Stomach (tissue), 9 donors: ENCODE results near the gene CP. TPM values are rescaled to one million over a fixed set of nuclear protein-coding genes. Genes with fewer than 3 reads are reported as not detected.

Source experiments
- DNase-seq, 2 donors: peaks; one replicate each; pipeline versions ENCODE4 v3.0.0 to v3.0.0-alpha.2; 2013 to 2019
- H3K27ac ChIP-seq, 5 donors: fragments of 200-600 bp in 4 of 5; sonication (generic) in 4 of 5; one replicate each; pipeline ENCODE4 v1.5.1; 2013 to 2019; ENCODE audit warnings: mild to moderate bottlenecking in 1 of 5, moderate library complexity in 1 of 5
- H3K27me3 ChIP-seq, 3 donors: fragments of 200-600 bp; sonication (generic); one replicate each; pipeline ENCODE4 v1.5.1; 2017 to 2019; ENCODE audit warnings: mixed run types in 1 of 3
- H3K36me3 ChIP-seq, 4 donors: fragments of 200-600 bp; sonication (generic); 1 replicate in 3 of 4; 2 replicates in 1 of 4; pipeline ENCODE4 v1.5.1; 2016 to 2019
- H3K4me1 ChIP-seq, 4 donors: fragments of 200-600 bp; sonication (generic); one replicate each; pipeline ENCODE4 v1.5.1; 2016 to 2019
- H3K4me3 ChIP-seq, 4 donors: fragments of 200-600 bp; sonication (generic) in 3 of 4; one replicate each; pipeline ENCODE4 v1.5.1; 2016 to 2019; ENCODE audit warnings: mild to moderate bottlenecking in 1 of 4
- H3K9me3 ChIP-seq, 4 donors: fragments of 200-600 bp; sonication (generic); one replicate each; pipeline ENCODE4 v1.5.1; 2016 to 2019
- CTCF ChIP-seq, 7 experiments: fragments of 450-650 bp in 4 of 7; fragments of 200-600 bp in 3 of 7; sonication (generic) in 3 of 7; IDR thresholded peaks; one replicate each; pipeline ENCODE4 v1.5.1; 2016 to 2019; ENCODE audit warnings: antibody characterized with exemption in 7 of 7, control low read depth in 2 of 7, mild to moderate bottlenecking in 1 of 7
- EP300 ChIP-seq: sonication (generic); formaldehyde crosslinking; IDR thresholded peaks from one replicate; pipeline ENCODE4 v1.6.1; 2017; ENCODE audit warnings: antibody characterized with exemption
- POLR2A ChIP-seq, 4 donors: fragments of 450-650 bp; IDR thresholded peaks; one replicate each; pipeline ENCODE4 v1.6.1; 2016; ENCODE audit warnings: antibody characterized with exemption in 4 of 4, control low read depth in 2 of 4, mild to moderate bottlenecking in 1 of 4, moderate library complexity in 1 of 4
- POLR2AphosphoS5 ChIP-seq, 3 donors: sonication (generic); formaldehyde crosslinking; IDR thresholded peaks; one replicate each; pipeline ENCODE4 v1.6.1; 2016; ENCODE audit warnings: antibody characterized with exemption in 3 of 3
- WGBS, 5 donors: extraction: QIAGEN DNeasy Blood & Tissue Kit in 3 of 5; methylation state at CpG; one replicate each; pipeline versions ENCODE4 v1.1.5 to v1.1.7; 2013 to 2018; 5-methylcytosine and 5-hydroxymethylcytosine counted together
- intact Hi-C: fragments of 100-400 bp; cut with DNase I; formaldehyde crosslinking; loops from one replicate; pipeline ENCODE4 v1.15.1; 2023; ENCODE audit warnings: low total_unique reads
- polyA plus RNA-seq, 3 donors: library from polyadenylated mRNA; stranded (reverse); fragments of 200-250 nt; gene quantifications; one replicate each; pipeline ENCODE4 v1.2.3, GENCODE V29; 2013
- total RNA-seq, 5 donors: library from RNA; depleted of rRNA; stranded (reverse); fragments of >200 nt; gene quantifications; one replicate each; pipeline versions ENCODE4 v1.1.0 to v1.2.3, GENCODE V29; 2014 to 2016
- donor health status: healthy with polysubstance abuse.
- donor health status: Bipolar disorder and iron deficiency.
- donor health status: healthy.

The CP gene
- total and polyA plus RNA-seq, 8 donors: 0.46 to 15.4 (median 5.1) TPM; not detected in 2

DNA sequence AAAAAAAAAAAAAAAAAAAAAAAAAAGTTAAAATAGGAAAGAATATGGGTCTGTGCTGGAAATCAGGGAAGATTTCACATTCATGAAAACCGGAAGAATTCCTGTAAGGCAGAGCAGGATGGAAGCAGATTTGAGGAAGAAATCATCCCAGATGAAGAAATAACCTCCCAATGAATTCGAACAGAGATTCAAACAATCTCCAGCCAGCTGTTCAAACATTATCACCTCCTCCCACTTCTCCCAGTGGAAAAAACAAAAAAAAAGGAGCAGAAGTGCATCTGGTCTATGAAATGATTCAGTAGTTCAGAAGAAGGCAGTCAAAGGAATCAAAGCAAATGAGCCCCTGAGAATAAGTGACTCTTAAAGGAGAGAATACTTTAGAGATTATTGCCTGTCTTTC is 33.1 kb downstream of the CP start:
- H3K27ac ChIP-seq: no peak overlapping the region
- no peaks in the 10 kb centered on the region for H3K4me1 ChIP-seq
- intact Hi-C loops: no loop called here
- DNase-seq: no peak
- no peaks in the 10 kb centered on the region for H3K36me3 ChIP-seq
- no peak overlapping the region for H3K4me3 ChIP-seq
- TF ChIP-seq POLR2AphosphoS5 (IDR thresholded peaks at IDR 0.05) (no peak), EP300 (no peak), POLR2A (IDR thresholded peaks at IDR 0.05) (no peak), CTCF (IDR thresholded peaks at IDR 0.05) (no peak)
- H3K27me3 ChIP-seq: no peaks in the 10 kb centered on the region
- no peaks in the 10 kb centered on the region for H3K9me3 ChIP-seq
- 62 to 73% (median 68%) methylated on average over 2 of the region's 2 CpGs for WGBS, 5 donors

DNA sequence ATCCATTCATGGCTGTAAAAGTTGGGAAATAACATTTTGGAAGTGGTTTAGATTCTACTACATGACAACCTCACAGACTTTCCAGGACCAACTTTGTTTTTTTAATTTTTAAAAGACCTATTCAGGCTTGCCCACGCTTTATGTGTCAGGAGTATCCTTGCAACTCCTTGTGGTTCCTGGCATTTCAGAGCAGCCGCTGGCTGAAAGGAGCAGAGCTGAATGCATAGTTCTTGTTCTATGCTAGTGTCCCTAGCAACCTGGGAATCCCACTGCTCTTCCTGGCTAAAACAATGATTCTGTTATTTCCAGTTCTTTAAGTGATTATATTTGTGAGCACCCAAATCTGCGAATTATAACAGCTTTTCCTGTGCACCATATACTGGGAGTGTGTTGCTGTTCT is 34.9 kb downstream of the CP start:
- Histone ChIP-seq H3K9me3 (no peaks in the 10 kb centered on the region), H3K4me3 (no peak overlapping the region), H3K4me1 (no peaks in the 10 kb centered on the region), H3K36me3 (no peaks in the 10 kb centered on the region), H3K27me3 (no peaks in the 10 kb centered on the region), H3K27ac (no peak overlapping the region)
- intact Hi-C loops: no loop called here
- no peak for DNase-seq
- WGBS, 5 donors: 89 to 94% (median 93%) methylated on average over 3 of the region's 3 CpGs
- TF ChIP-seq CTCF (IDR thresholded peaks at IDR 0.05) (no peak), POLR2AphosphoS5 (IDR thresholded peaks at IDR 0.05) (no peak), POLR2A (IDR thresholded peaks at IDR 0.05) (no peak), EP300 (no peak)

DNA sequence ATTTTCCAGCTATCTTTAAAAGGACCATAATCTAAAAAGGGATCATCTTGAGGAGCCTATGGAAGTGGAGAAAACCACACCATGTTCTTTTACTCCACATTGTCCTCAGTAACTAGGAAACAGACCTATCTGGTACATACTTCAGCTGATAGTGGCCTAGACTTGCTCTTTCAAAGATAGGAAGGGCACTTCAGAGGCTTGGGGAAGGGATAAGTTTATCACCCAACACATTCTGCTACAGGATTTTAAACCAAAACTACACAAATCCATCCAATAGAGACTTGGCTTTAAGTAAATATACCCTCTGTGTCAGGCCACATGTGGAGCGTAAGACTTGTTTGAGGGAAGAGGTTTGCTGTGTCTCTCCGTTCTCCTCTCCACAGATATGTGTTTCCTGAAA is 35.4 kb downstream of the CP start:
- WGBS, 5 donors: 90 to 99% (median 94%) methylated on average over 2 of the region's 2 CpGs

GRCh38 chr3:149181182-149181581 is 40.4 kb downstream of the CP start:
- DNase-seq: no peak
- no peaks in the 10 kb centered on the region for H3K27me3 ChIP-seq
- intact Hi-C loops: no loop called here
- TF ChIP-seq POLR2AphosphoS5 (IDR thresholded peaks at IDR 0.05) (no peak), EP300 (no peak), CTCF (IDR thresholded peaks at IDR 0.05) (no peak), POLR2A (IDR thresholded peaks at IDR 0.05) (no peak)
- H3K36me3 ChIP-seq: peaks cover 0 to 14% (median 11%) of the 10 kb centered on the region in 4 donors
- no peak overlapping the region for H3K27ac ChIP-seq
- no peaks in the 10 kb centered on the region for H3K4me1 ChIP-seq
- WGBS, 5 donors: 95 to 100% (median 98%) methylated on average over 2 of the region's 2 CpGs
- H3K9me3 ChIP-seq: no peaks in the 10 kb centered on the region
- no peak overlapping the region for H3K4me3 ChIP-seq

More for the DNA sequence above, 35.4 kb downstream of the CP start:
- Histone ChIP-seq H3K27ac (no peak overlapping the region), H3K4me1 (no peaks in the 10 kb centered on the region), H3K27me3 (no peaks in the 10 kb centered on the region), H3K4me3 (no peak overlapping the region), H3K36me3 (no peaks in the 10 kb centered on the region), H3K9me3 (no peaks in the 10 kb centered on the region)
- TF ChIP-seq POLR2AphosphoS5 (IDR thresholded peaks at IDR 0.05) (no peak), POLR2A (IDR thresholded peaks at IDR 0.05) (no peak), CTCF (IDR thresholded peaks at IDR 0.05) (no peak), EP300 (no peak)
- no peak for DNase-seq
- intact Hi-C loops: no loop called here
